Measurements from ENCODE around the gene AGBL2.
"Not testable (repeated sequence)": the region's sequence is repeated elsewhere in the genome, so short reads cannot be mapped to it uniquely, and the experiment has no call there.

Gene AGBL2

GRCh38 chr11:47715082-47715669, at the start of gene AGBL2:
Gene AGBL2 (minus strand): TSS chr11:47715369. CDS start chr11:47714650, 719 bp downstream.
- peak; percentile 93 for DNase-seq

- not testable (repeated sequence) for DNase-seq
Measured at GRCh38 chr11:47759291-47759690, 44.1 kb upstream of the AGBL2 start.

- no peak for DNase-seq
Measured at GRCh38 chr11:47756208-47756607, 41.0 kb upstream of the AGBL2 start.

GRCh38 chr11:47750725-47751124, 35.6 kb upstream of the AGBL2 start:
- DNase-seq: no peak

GRCh38 chr11:47742494-47742893, 27.3 kb upstream of the AGBL2 start:
- DNase-seq: not testable (repeated sequence)

GRCh38 chr11:47737817-47738216, 22.6 kb upstream of the AGBL2 start:
- not testable (repeated sequence) for DNase-seq

GRCh38 chr11:47732271-47732670, 17.1 kb upstream of the AGBL2 start:
- DNase-seq: no peak

GRCh38 chr11:47731475-47731874, 16.3 kb upstream of the AGBL2 start:
- no peak for DNase-seq

- DNase-seq: no peak
Measured at GRCh38 chr11:47726878-47727514, 11.8 kb upstream of the AGBL2 start.

GRCh38 chr11:47726118-47726442, 10.9 kb upstream of the AGBL2 start:
- DNase-seq: no peak

- peak; percentile 27 for DNase-seq
Measured at GRCh38 chr11:47725442-47726117, 10.4 kb upstream of the AGBL2 start.

- peak; percentile 57 for DNase-seq
Measured at GRCh38 chr11:47724041-47724729, 9.0 kb upstream of the AGBL2 start.

- DNase-seq: no peak
Measured at GRCh38 chr11:47723041-47723440, 7.9 kb upstream of the AGBL2 start.

GRCh38 chr11:47720651-47721050, 5.5 kb upstream of the AGBL2 start:
- DNase-seq: no peak

GRCh38 chr11:47716692-47717091, 1.5 kb upstream of the AGBL2 start:
- peak; percentile 33 for DNase-seq

- peak; percentile 54 for DNase-seq
Measured at GRCh38 chr11:47714554-47715081, 551 bp downstream of the AGBL2 start.

GRCh38 chr11:47711816-47712215, 3.4 kb downstream of the AGBL2 start:
- DNase-seq: no peak

- no peak for DNase-seq
Measured at GRCh38 chr11:47711225-47711624, 3.9 kb downstream of the AGBL2 start.

GRCh38 chr11:47707275-47707786, 7.8 kb downstream of the AGBL2 start:
- peak; percentile 31 for DNase-seq

- peak; percentile 68 for DNase-seq
Measured at GRCh38 chr11:47705721-47706120, 9.4 kb downstream of the AGBL2 start.

- DNase-seq: no peak
Measured at GRCh38 chr11:47691979-47692378, 23.2 kb downstream of the AGBL2 start.

- DNase-seq: no peak
Measured at GRCh38 chr11:47689480-47689879, 25.7 kb downstream of the AGBL2 start.

- no peak for DNase-seq
Measured at GRCh38 chr11:47688991-47689390, 26.2 kb downstream of the AGBL2 start.
